Stimulated activated CD8-positive, alpha-beta memory T cell treated with anti-CD3 and anti-CD28 coated beads, Interleukin-7, amount 100 ng/mL, for 1 hour (primary cell): ENCODE data around the gene SMARCE1.

ENCODE experiments used
- DNase-seq, 2 donors: peaks; one replicate each; pipeline ENCODE4 v3.0.0-alpha.2; 2020; ENCODE audit warnings: low read depth in 2 of 2

SMARCE1 gene

GRCh38 chr17:40647624-40648383 is at the start of gene SMARCE1:
TSS of gene SMARCE1 (minus strand) at chr17:40647818. CDS start at chr17:40645802, 2,016 bp downstream.
- peak; percentile 41 to 46 for DNase-seq

- DNase-seq, result no peak
Measured at GRCh38 chr17:40697297-40697696, 49.7 kb upstream of the SMARCE1 start.

DNA sequence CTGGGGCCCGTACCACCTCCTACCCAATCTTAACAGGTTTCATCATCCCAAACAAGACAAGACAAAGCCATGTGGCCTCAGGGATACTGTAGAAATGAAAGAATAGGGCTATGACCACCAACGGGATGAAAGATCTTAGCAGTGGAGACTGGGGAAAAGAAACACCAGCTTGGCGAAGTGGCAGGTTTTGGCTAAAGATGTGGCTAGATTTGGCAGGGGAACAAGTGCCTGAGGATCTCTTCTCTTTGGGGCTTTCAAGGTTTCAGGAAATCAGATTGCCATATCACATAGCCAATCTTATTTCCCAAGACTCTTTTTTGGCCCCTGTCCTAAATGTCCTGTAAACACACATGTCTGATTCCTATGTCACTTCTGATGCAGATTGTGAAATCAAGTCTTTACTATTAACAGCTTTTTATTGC is 49.0 kb upstream of the SMARCE1 start:
- no peak for DNase-seq

DNA sequence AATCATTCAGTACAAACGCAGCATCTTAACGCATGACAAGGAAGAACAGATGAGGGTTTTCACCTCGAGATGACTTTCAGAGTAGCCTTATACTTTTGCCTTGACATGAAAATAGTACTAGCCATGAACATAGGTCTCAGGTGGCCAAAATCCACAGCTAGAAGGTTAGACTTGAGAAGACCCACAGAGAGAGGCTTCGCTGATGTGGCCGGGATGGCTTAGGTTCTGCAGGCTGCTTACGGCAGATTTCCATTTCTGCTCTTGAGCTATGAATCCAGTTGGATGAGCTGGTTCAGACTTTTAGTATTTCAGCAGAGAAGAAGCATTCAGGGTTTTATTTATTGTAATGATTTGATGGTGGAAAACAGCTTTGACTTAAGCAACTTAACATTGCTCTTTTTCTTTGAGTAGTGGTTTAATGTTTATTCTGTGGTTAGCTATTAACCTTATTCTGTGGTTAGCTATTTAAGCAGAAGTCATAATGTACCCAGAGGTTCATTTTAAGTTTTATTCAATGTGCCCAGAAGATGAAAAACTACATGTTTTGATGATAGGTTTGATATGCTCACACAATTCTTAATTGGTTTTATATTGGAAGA is 48.4 kb upstream of the SMARCE1 start:
- DNase-seq, result no peak

DNA sequence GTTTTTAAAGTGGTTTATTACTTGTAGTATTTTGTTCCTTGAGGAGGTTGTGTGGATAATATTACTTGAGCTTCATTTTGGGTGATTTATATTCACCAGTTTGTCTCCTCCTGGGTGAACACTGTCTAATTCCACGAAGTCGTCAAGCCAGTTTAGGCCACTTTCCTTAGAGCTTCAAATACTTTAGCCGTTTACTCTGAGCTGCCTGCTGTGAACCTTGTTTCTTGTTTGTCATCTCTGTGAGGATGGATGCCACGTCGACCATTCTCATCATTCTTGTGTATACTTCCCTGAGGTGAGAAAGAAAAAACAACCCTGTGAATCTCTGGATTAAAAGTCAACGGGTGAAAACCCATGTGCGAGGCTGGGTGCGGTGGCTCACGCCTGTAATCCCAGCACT is 47.0 kb upstream of the SMARCE1 start:
- DNase-seq, result no peak

DNA sequence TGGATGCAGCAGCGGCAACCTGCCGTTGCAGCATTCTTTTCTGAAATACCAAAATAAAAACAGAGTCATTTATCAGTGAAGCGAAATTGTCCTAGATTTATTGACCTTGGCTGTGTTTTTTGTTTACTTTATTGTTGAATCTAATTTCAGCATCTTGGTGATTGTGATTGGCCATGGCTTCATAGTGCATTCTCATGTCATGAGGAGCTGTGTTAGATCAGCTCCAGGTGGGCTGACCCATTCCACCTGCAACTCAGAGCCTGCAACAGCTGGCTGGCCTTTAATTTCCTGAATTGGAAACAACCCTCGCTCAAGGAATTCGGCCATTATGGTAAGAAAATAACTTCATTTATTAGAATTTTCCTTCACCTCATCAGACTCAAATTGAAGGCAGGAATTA is 39.5 kb upstream of the SMARCE1 start:
- DNase-seq, result no peak

GRCh38 chr17:40686192-40686591 is 38.6 kb upstream of the SMARCE1 start:
- DNase-seq, result no peak

- no peak for DNase-seq
Measured at GRCh38 chr17:40680998-40681397, 33.4 kb upstream of the SMARCE1 start.

DNA sequence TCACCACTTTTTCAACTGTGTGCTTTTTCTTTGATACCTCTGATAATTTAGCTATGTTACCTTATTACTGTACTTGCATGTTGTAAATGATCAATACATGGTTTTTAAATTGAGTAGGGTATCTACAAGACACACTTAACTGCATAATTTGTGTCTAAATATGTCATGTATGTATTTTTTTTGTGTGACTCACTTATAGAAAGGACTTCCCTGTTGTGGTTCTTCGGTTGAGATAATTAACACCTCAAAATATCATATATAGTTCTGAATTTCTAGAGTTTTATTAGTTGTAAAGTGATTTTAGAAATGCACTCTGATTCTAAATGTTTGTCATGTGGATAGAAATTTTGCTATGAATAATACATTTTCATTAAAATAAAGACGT is 31.9 kb upstream of the SMARCE1 start:
- no peak for DNase-seq

- DNase-seq, result no peak
Measured at GRCh38 chr17:40678902-40679522, 31.4 kb upstream of the SMARCE1 start.

DNA sequence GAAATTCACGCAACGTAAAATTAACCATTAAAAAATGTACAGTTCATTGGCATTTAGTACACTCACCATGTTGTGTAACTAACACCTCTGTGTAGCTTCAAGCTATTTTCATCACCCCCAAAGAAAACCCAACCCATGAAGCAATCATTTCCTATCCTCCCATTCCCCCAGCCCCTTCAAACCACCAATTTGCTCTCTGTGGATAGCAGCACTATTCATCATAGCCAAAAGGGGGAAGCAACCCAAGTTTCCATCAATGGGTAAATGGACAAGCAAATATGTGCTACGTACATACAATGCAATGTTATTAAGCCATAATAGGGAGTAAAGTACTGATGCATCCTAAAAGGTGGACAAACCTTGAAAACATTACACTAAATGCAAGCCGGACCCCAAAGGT is 28.3 kb upstream of the SMARCE1 start:
- DNase-seq, result no peak

GRCh38 chr17:40672654-40673053 is 25.0 kb upstream of the SMARCE1 start:
- no peak for DNase-seq

GRCh38 chr17:40671282-40671681 is 23.7 kb upstream of the SMARCE1 start:
- DNase-seq, result no peak

DNA sequence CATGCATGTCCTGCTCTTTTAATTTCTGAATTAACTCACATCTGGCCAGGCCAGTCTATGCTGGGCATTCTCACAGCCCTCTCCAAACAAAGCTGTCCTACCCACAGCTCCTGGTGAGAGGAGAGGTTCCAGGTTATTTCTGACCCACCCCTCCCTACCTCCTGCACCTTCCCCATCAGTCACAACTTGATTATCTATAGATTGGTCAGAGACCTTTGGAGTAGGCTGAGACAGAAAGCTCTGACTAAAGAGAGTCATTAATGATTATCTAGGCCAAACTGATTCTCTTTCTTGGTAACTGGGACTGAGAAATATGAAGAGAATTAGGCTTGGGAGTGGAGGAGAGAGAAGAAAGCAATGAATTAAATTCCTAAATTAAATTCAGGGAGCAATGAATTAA is 18.7 kb upstream of the SMARCE1 start:
- no peak for DNase-seq

DNA sequence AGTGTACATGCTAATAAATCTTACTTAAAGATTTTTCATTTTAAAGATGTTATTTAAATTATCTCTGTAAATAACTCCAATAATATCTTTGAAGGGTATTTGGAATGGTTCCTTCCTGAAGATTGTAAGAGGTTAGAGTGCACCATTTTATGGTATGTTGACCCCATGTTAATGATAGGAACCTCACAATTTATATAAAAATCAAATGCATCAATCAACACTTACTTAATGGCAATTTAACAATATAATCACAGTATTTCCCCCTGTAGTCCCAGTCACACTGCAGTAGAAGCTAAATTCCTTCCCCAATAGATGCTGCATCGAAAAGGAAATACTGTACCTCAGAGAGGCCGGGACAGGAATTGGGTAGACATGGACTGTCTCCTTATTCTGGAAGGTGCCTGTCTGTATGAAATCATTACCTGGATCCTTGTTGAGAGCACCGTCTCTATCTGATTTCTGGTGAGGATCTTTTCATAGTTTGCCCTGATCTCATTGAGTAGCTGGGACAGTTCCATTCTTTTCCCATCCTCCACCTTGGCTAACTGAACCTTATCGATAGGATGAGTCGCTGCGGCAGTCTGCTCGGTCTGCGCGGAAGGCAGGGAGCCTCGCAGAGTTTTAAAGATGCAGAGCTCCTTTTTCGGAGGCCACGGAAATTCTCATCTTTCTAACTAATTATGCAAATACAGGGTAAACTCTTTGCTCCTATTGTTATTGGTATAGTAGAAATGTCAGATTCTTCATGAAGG is 17.1 kb upstream of the SMARCE1 start, which contains the start of gene KRT222:
TSS of gene KRT222 (minus strand) at position 596 of the 752 bp plus-strand sequence. CDS start at position 518, 78 bp downstream.
- DNase-seq, result no peak

GRCh38 chr17:40663252-40663651 is 15.6 kb upstream of the SMARCE1 start:
- DNase-seq, result no peak

DNA sequence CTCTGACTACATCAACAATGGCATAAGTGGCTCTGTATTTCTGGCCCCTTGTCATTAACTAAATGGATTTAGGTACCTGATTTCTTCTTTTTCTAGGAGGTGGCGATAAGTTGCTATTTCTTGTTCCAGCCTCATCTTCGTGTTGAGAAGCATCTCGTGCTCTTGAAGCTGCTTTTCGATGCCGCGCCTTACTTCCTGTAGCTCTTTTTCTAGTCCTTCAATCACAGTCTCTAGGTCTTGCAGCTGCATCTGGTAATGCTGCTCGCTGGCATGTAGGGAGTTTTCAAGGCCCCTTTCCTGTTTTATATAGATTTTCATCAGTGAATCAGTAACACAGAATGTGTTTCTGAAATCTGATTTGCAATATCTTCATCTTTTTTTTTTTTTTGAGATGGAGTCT is 12.3 kb upstream of the SMARCE1 start:
- no peak for DNase-seq

DNA sequence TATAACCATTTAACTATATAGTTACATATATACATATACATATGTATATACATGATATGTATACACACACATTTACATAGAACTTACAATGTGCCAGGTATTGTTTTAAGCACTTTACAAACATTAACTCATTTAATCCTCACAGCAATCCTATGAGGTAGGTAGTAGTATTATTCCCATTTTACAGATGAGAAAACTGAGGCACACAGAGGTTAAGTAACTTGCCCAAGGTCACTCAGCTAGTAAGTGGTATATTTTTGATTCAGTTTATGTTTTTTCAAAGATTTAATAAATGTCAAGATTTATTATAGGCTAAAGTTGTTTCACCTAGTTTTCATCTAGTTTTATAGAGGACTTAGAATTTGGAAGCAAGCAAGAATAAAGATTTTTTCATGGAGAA is 10.8 kb upstream of the SMARCE1 start:
- no peak for DNase-seq

GRCh38 chr17:40651939-40652338 is 4.3 kb upstream of the SMARCE1 start:
- no peak for DNase-seq

- DNase-seq, result no peak
Measured at GRCh38 chr17:40648384-40648968, 858 bp upstream of the SMARCE1 start.

DNA sequence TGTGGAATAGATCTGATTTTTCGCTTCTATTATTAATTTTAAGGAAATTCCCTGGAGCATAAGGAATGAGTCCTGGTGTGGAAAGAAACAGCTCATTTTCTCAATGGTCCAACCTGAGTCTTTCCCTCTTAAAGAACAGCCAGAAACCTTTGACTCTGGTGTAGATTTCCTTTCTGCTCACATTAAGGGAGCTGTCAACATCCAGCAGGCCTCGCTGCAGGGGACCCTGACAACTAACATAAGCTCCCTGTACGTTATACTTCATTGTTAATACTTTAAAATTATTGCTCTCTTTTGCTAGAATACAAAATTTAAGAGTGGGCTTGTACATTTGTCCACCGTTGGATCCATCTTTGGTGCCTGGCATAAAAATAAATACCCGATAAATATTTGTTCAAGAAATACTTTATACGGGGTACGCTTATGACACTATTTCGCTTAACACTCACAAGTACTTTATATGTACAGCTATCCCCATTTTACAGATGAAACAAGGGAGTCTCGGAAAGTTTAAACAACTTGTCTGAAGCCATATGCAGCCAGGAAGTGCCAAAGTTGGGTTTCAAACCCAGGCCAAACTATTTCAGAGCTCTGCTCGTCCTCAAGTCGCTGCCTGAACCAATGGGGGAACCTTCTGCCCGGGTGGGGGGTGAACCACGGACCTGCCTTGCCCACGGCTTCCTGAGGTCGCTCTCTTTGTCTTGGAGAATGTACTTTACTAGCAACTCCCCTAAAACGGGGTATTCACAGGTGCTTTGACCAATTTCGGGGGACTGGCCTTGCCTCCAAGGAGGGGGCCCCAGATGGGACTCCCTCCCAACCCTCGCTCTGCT is 611 bp downstream of the SMARCE1 start:
- DNase-seq, result no peak
